MM.1S (cell line): Measurements from ENCODE around the gene ADH1B.

ENCODE experiments used
- DNase-seq: peaks from one replicate; pipeline ENCODE4 v3.0.0-alpha.2; 2015
- H2AFZ ChIP-seq: fragments of 300-600 bp; sonication (generic); 2 replicates; pipeline ENCODE4 v1.6.0; 2016; ENCODE audit warnings: antibody characterized with exemption, low read length
- H3F3A ChIP-seq: fragments of 300-600 bp; sonication (generic); 2 replicates; pipeline ENCODE4 v1.6.1; 2016; ENCODE audit warnings: mild to moderate bottlenecking, antibody characterized with exemption, low read length, moderate library complexity, mixed read lengths; ENCODE audit not compliant: insufficient read depth
- H3K27ac ChIP-seq: fragments of 300-600 bp; sonication (generic); 2 replicates; pipeline ENCODE4 v1.5.1; 2016; ENCODE audit warnings: mild to moderate bottlenecking, low read length
- H3K27me3 ChIP-seq: fragments of 300-600 bp; sonication (generic); replicated peaks from 2 replicates; pipeline ENCODE4 v1.6.0; 2016; ENCODE audit warnings: low read length; ENCODE audit not compliant: insufficient read depth
- H3K36me3 ChIP-seq: fragments of 300-600 bp; sonication (generic); replicated peaks from 2 replicates; pipeline ENCODE4 v1.6.1; 2016; ENCODE audit warnings: mild to moderate bottlenecking, low read length, mixed read lengths; ENCODE audit not compliant: insufficient read depth
- H3K4me1 ChIP-seq: fragments of 300-600 bp; sonication (generic); 2 replicates; pipeline ENCODE4 v1.6.1; 2016; ENCODE audit warnings: low read length, mixed read lengths
- H3K4me2 ChIP-seq: fragments of 300-600 bp; sonication (generic); 2 replicates; pipeline ENCODE4 v1.6.0; 2016; ENCODE audit warnings: low read depth, low read length
- H3K4me3 ChIP-seq: fragments of 300-600 bp; sonication (generic); 2 replicates; pipeline ENCODE4 v1.5.1; 2016; ENCODE audit warnings: low read length, mixed read lengths
- H3K79me2 ChIP-seq: fragments of 300-600 bp; sonication (generic); 2 replicates; pipeline ENCODE4 v1.6.1; 2016; ENCODE audit warnings: mixed run types, low read length, mixed read lengths
- H3K9ac ChIP-seq: fragments of 300-600 bp; sonication (generic); 2 replicates; pipeline ENCODE4 v1.6.1; 2016; ENCODE audit warnings: low read length, mixed read lengths
- H3K9me2 ChIP-seq: fragments of 300-600 bp; sonication (generic); replicated peaks from 2 replicates; pipeline ENCODE4 v1.6.1; 2016; ENCODE audit warnings: mild to moderate bottlenecking, low read length, mixed read lengths; ENCODE audit not compliant: insufficient read depth
- H3K9me3 ChIP-seq: fragments of 300-600 bp; sonication (generic); replicated peaks from 2 replicates; pipeline ENCODE4 v1.6.1; 2016; ENCODE audit warnings: mild to moderate bottlenecking, low read length, mixed read lengths; ENCODE audit not compliant: insufficient read depth
- H4K20me1 ChIP-seq: fragments of 300-600 bp; sonication (generic); 2 replicates; pipeline ENCODE4 v1.6.1; 2016; ENCODE audit warnings: mild to moderate bottlenecking, low read length, moderate library complexity, mixed read lengths; ENCODE audit not compliant: insufficient read depth
- EZH2 ChIP-seq: fragments of 300-600 bp; sonication (generic); optimal IDR thresholded peaks from 2 replicates; pipeline ENCODE3; 2017; ENCODE audit warnings: low read depth, mild to moderate bottlenecking, antibody characterized with exemption, low read length, mixed read lengths
- EZH2phosphoT487 ChIP-seq: fragments of 300-600 bp; sonication (generic); IDR thresholded peaks from 2 replicates; pipeline ENCODE4 v1.6.1; 2018; ENCODE audit warnings: antibody characterized with exemption, low read length
- TF ChIP-seq, protein P1 (sequence below): fragments of 300-600 bp; sonication (generic); IDR thresholded peaks from 2 replicates; pipeline ENCODE4 v1.5.1; 2016; ENCODE audit warnings: antibody characterized with exemption, low read length, mixed read lengths

Gene ADH1B

DNA sequence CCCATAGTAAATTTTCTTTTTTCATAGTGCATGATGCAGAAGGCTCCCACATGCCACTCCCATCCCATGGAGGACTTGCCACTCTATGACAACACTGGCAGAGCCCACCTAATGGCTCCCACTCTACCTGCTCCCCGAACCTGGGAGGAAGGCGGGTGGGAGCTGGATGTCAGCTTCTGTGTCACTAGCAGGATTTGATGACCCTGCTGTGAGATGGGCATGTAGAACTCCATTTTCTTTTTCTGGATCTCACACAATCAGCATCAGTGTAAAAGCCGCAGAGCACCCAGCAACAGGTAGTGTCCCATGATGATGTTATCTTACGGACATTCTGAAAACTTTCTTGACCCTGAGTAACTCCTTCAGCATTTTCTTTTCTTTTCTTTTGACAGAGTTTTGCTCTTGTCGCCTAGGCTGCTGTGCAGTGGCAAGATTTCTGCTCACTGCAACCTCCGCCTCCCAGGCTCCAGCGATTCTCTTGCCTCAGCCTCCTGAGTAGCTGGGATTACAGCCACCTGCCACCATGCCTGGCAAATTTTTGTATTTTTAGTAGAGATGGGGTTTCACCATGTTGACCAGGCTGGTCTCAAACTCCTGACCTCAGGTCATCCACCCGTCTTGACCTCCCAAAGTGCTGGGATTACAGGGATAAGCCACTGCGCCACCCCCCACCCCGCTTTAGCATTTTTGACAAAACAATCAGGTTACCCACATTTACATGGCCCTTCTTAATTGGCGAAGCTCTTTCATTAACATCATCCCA is 15.4 kb downstream of the ADH1B start:
- Histone ChIP-seq H3K36me3 (no peaks in the 10 kb centered on the region), H3K27ac (no peak overlapping the region), H3K4me3 (no peak overlapping the region), H4K20me1 (no peaks in the 10 kb centered on the region), H3K79me2 (no peaks in the 10 kb centered on the region), H3K27me3 (no peaks in the 10 kb centered on the region), H3K9me2 (no peaks in the 10 kb centered on the region), H3K4me1 (no peaks in the 10 kb centered on the region), H2AFZ (no peak overlapping the region), H3K9me3 (no peaks in the 10 kb centered on the region), H3K4me2 (no peak overlapping the region), H3F3A (no peaks in the 10 kb centered on the region), H3K9ac (no peak overlapping the region)
- no peak for TF ChIP-seq EZH2phosphoT487
- no peak for TF ChIP-seq EZH2
- TF ChIP-seq, protein P1, sequence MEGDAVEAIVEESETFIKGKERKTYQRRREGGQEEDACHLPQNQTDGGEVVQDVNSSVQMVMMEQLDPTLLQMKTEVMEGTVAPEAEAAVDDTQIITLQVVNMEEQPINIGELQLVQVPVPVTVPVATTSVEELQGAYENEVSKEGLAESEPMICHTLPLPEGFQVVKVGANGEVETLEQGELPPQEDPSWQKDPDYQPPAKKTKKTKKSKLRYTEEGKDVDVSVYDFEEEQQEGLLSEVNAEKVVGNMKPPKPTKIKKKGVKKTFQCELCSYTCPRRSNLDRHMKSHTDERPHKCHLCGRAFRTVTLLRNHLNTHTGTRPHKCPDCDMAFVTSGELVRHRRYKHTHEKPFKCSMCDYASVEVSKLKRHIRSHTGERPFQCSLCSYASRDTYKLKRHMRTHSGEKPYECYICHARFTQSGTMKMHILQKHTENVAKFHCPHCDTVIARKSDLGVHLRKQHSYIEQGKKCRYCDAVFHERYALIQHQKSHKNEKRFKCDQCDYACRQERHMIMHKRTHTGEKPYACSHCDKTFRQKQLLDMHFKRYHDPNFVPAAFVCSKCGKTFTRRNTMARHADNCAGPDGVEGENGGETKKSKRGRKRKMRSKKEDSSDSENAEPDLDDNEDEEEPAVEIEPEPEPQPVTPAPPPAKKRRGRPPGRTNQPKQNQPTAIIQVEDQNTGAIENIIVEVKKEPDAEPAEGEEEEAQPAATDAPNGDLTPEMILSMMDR = no peak
- DNase-seq = no peak

DNA sequence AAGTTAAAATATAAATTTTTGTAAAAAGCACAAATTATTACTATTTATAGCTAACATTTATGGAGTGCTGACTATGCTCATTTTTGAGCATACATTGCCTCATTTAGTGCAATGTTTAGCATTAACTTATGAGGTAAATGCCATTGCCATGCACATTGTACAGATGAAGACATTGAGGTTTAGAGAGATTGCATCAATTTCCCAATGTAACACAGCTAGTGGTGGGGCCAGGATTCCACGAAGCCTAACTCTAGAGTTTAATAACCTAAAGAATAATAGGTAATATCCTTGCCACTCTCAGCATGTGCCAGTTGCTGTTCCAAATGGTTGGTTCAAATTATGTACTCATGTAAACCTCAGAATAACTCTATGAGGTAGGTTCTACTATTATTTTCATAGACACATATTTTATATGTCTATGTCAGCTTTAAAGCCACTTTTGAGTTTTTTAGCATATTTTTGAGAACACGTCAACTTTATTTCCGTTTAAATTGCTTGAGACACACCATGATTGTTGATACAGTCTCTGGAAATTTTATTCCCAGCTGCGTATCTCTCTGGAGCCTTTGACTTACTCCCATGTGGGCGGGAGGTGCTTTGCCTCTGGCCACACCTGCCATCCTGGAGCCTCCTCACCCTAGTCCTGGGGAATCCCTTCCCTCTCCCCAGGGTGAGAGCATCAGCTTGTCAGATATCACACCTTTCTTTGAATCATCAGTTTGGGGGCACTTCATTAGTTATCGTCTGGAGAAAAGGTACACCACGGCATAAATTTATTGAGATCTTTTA is 19.6 kb downstream of the ADH1B start:
- DNase-seq = no peak
- Histone ChIP-seq H3K9me2 (no peaks in the 10 kb centered on the region), H4K20me1 (no peaks in the 10 kb centered on the region), H3K4me2 (no peak overlapping the region), H3K79me2 (no peaks in the 10 kb centered on the region), H3K9me3 (no peaks in the 10 kb centered on the region), H3K27ac (no peak overlapping the region), H3K4me1 (no peaks in the 10 kb centered on the region), H3K36me3 (no peaks in the 10 kb centered on the region), H3F3A (no peaks in the 10 kb centered on the region), H2AFZ (no peak overlapping the region), H3K9ac (no peak overlapping the region), H3K4me3 (no peak overlapping the region), H3K27me3 (no peaks in the 10 kb centered on the region)
- TF ChIP-seq, protein P1 = no peak
- TF ChIP-seq EZH2phosphoT487 (no peak), EZH2 (no peak)

DNA sequence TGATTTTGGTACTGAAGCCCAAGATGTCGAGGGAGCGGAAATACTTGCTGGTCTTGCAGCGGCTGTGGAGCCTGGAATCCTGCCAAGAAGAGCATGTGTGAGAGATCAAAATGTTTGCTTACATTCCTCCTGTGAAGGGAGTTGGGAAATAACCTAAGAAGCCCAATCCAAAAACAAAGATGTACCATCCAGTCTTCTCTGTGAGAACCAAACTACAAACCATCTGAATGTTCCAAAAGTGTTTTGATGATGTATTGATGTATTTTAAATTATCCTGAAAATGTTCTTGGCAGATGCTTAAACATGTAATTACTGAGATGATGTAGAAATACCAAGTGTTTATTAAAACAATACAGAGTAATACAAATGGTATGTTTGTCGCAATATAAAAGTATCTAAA is 20.3 kb downstream of the ADH1B start:
- DNase-seq = no peak
- H4K20me1 ChIP-seq = no peaks in the 10 kb centered on the region
- no peaks in the 10 kb centered on the region for H3K36me3 ChIP-seq
- H3K9me3 ChIP-seq = no peaks in the 10 kb centered on the region
- no peak overlapping the region for H3K4me3 ChIP-seq
- no peak overlapping the region for H3K4me2 ChIP-seq
- no peak overlapping the region for H3K9ac ChIP-seq
- H3K27me3 ChIP-seq = no peaks in the 10 kb centered on the region
- H3K4me1 ChIP-seq = no peaks in the 10 kb centered on the region
- H2AFZ ChIP-seq = no peak overlapping the region
- no peaks in the 10 kb centered on the region for H3K79me2 ChIP-seq
- no peaks in the 10 kb centered on the region for H3F3A ChIP-seq
- no peaks in the 10 kb centered on the region for H3K9me2 ChIP-seq
- no peak for TF ChIP-seq EZH2phosphoT487
- no peak for TF ChIP-seq EZH2
- TF ChIP-seq, protein P1 = no peak
- H3K27ac ChIP-seq = no peak overlapping the region
